SK-N-MC (cell line): ENCODE data around the gene CA10.

Experiments used
- EZH2 ChIP-seq: fragments of 200-600 bp; sonication (generic); IDR thresholded peaks from one replicate; pipeline ENCODE4 v1.6.1; 2017; ENCODE audit warnings: antibody characterized with exemption
- POLR2AphosphoS5 ChIP-seq: IDR thresholded peaks from 2 replicates; pipeline ENCODE4 v1.6.1; 2012; ENCODE audit warnings: mild to moderate bottlenecking, low read depth, low read length, borderline replicate concordance

GRCh38 chr17:52049051-52049450 lies 109.5 kb downstream of the CA10 start:
- TF ChIP-seq EZH2 (no peak), POLR2AphosphoS5 (no peak)
